GM23338 (cell line): ENCODE results near the gene DAZAP1. TPM values are rescaled to one million over a fixed set of nuclear protein-coding genes. Genes with fewer than 3 reads are reported as not detected.

ENCODE experiments used
- ATAC-seq: fragments of 200-7000 bp; cut with Tn5 transposase; 3 replicates; pipeline ENCODE4 v1.9.1; 2020
- DNase-seq: peaks from one replicate; pipeline ENCODE4 v3.0.0-alpha.2; 2015; ENCODE audit warnings: low spot score
- H2AFZ ChIP-seq: fragments of 200-600 bp; sonication (generic); 2 replicates; pipeline ENCODE4 v1.8.0; 2016; ENCODE audit warnings: antibody characterized with exemption, mild to moderate bottlenecking, moderate library complexity
- H3F3A ChIP-seq: fragments of 200-600 bp; sonication (generic); replicated peaks from 2 replicates; pipeline ENCODE4 v1.8.0; 2017; ENCODE audit warnings: antibody characterized with exemption, mixed run types, low read depth
- H3K27ac ChIP-seq: fragments of 200-600 bp; sonication (generic); 2 replicates; pipeline ENCODE4 v1.6.1; 2016; ENCODE audit warnings: low read depth
- H3K27me3 ChIP-seq: fragments of 200-600 bp; sonication (generic); 2 replicates; pipeline ENCODE4 v1.8.0; 2016; ENCODE audit warnings: mild to moderate bottlenecking, mixed run types, moderate library complexity; ENCODE audit not compliant: insufficient read depth
- H3K36me3 ChIP-seq: fragments of 200-600 bp; sonication (generic); 2 replicates; pipeline ENCODE4 v1.8.0; 2016; ENCODE audit warnings: mild to moderate bottlenecking; ENCODE audit not compliant: insufficient read depth
- H3K4me1 ChIP-seq: fragments of 200-600 bp; sonication (generic); 2 replicates; pipeline ENCODE4 v1.8.0; 2016; ENCODE audit warnings: mild to moderate bottlenecking, moderate library complexity; ENCODE audit not compliant: insufficient read depth
- H3K4me2 ChIP-seq: fragments of 200-600 bp; sonication (generic); 2 replicates; pipeline ENCODE4 v1.7.1; 2017; ENCODE audit warnings: mixed run types
- H3K4me3 ChIP-seq: fragments of 200-600 bp; sonication (generic); 2 replicates; pipeline ENCODE4 v1.6.1; 2016; ENCODE audit warnings: mixed run types
- H3K79me2 ChIP-seq: fragments of 200-600 bp; sonication (generic); replicated peaks from 2 replicates; pipeline ENCODE4 v1.8.0; 2017; ENCODE audit warnings: mild to moderate bottlenecking; ENCODE audit not compliant: insufficient read depth
- H3K9me2 ChIP-seq: fragments of 200-600 bp; sonication (generic); 2 replicates; pipeline ENCODE4 v1.8.0; 2017; ENCODE audit not compliant: insufficient read depth
- H4K20me1 ChIP-seq: fragments of 200-600 bp; sonication (generic); replicated peaks from 2 replicates; pipeline ENCODE4 v1.8.0; 2017; ENCODE audit warnings: mild to moderate bottlenecking; ENCODE audit not compliant: insufficient read depth
- H3K27ac Mint-ChIP-seq: 2 replicates; pipeline ENCODE4 v1.8.0; 2020; ENCODE audit warnings: inconsistent platforms, mild to moderate bottlenecking, moderate library complexity, mixed read lengths
- H3K27me3 Mint-ChIP-seq: 3 replicates; pipeline ENCODE4 v1.8.0; 2022; ENCODE audit warnings: low read depth, mild to moderate bottlenecking, moderate library complexity, mixed read lengths, inconsistent platforms; ENCODE audit not compliant: insufficient read depth, poor library complexity
- H3K36me3 Mint-ChIP-seq: 3 replicates; pipeline ENCODE4 v1.8.0; 2021; ENCODE audit warnings: low read depth, mild to moderate bottlenecking, inconsistent platforms, moderate library complexity, mixed read lengths
- H3K4me1 Mint-ChIP-seq: 3 replicates; pipeline ENCODE4 v1.8.0; 2020; ENCODE audit warnings: mild to moderate bottlenecking, inconsistent platforms, mixed read lengths
- H3K4me3 Mint-ChIP-seq: 3 replicates; pipeline ENCODE4 v1.8.0; 2021; ENCODE audit warnings: moderate library complexity, mild to moderate bottlenecking, inconsistent platforms, mixed read lengths
- H3K9me3 Mint-ChIP-seq: 3 replicates; pipeline ENCODE4 v1.8.0; 2020; ENCODE audit warnings: moderate library complexity, mild to moderate bottlenecking, inconsistent platforms, mixed read lengths
- CREB1 ChIP-seq: fragments of 250-450 bp; sonication (Bioruptor Pico); IDR thresholded peaks from 2 replicates; pipeline ENCODE4 v1.5.0; 2020; ENCODE audit warnings: low read depth, mild to moderate bottlenecking, moderate library complexity
- CTCF ChIP-seq, 2 experiments: fragments of 200-600 bp in 1 of 2; sonication (generic) in 1 of 2; conservative IDR thresholded peaks; 2 replicates each; pipeline versions ENCODE4 v1.5.1 to v1.6.1; 2016 to 2017; ENCODE audit warnings: antibody characterized with exemption in 2 of 2, low read depth in 2 of 2, mild to moderate bottlenecking in 2 of 2, moderate library complexity in 1 of 2
- EZH2 ChIP-seq: fragments of 200-600 bp; sonication (generic); IDR thresholded peaks from one replicate; pipeline ENCODE4 v1.8.0; 2017; ENCODE audit warnings: antibody characterized with exemption, mild to moderate bottlenecking, low read depth; ENCODE audit not compliant: unreplicated experiment
- EZH2phosphoT487 ChIP-seq: fragments of 200-600 bp; sonication (generic); IDR thresholded peaks from one replicate; pipeline ENCODE4 v1.8.1; 2018; ENCODE audit warnings: antibody characterized with exemption; ENCODE audit not compliant: unreplicated experiment
- JUNB ChIP-seq: IDR thresholded peaks from one replicate; pipeline ENCODE4 v1.6.1; 2016; ENCODE audit warnings: antibody characterized with exemption; ENCODE audit not compliant: unreplicated experiment
- NANOG ChIP-seq: IDR thresholded peaks from 2 replicates; pipeline ENCODE4 v1.6.1; 2016; ENCODE audit warnings: antibody characterized with exemption, borderline replicate concordance
- POLR2AphosphoS5 ChIP-seq: IDR thresholded peaks from 2 replicates; pipeline ENCODE4 v1.6.1; 2016; ENCODE audit warnings: antibody characterized with exemption, low read depth
- STAT1 ChIP-seq: IDR thresholded peaks from one replicate; pipeline ENCODE4 v1.6.1; 2016; ENCODE audit warnings: antibody characterized with exemption; ENCODE audit not compliant: unreplicated experiment
- ZNF114 ChIP-seq: fragments of 250-450 bp; sonication (Bioruptor Pico); IDR thresholded peaks from 2 replicates; pipeline ENCODE4 v1.5.0; 2020; ENCODE audit warnings: mild to moderate bottlenecking, moderate library complexity
- ZNF331 ChIP-seq: fragments of 250-450 bp; sonication (Bioruptor Pico); IDR thresholded peaks from 2 replicates; pipeline ENCODE4 v1.5.0; 2020; ENCODE audit warnings: low read depth, mild to moderate bottlenecking, moderate library complexity
- ZNF462 ChIP-seq: fragments of 250-450 bp; sonication (Bioruptor Pico); IDR thresholded peaks from 2 replicates; pipeline ENCODE4 v1.5.0; 2020; ENCODE audit warnings: mild to moderate bottlenecking, moderate library complexity
- polyA plus RNA-seq: library from polyadenylated mRNA; unstranded; fragments of >200 nt; fragmentation: Nextera tagmentation; extraction: Ambion mirVana; gene quantifications from 2 replicates; pipeline ENCODE4 v1.2.1, GENCODE V29; 2016
- total RNA-seq: library from RNA; depleted of rRNA; stranded (reverse); fragments of >200 nt; shearing (Covaris generic); gene quantifications from 2 replicates; pipeline ENCODE4 v1.2.3, GENCODE V29; 2014
- TF ChIP-seq, protein P1 (sequence below): IDR thresholded peaks from one replicate; pipeline ENCODE4 v1.6.1; 2018; ENCODE audit warnings: antibody characterized with exemption; ENCODE audit not compliant: unreplicated experiment
- TF ChIP-seq, protein P2 (sequence below): IDR thresholded peaks from 2 replicates; pipeline ENCODE4 v1.6.1; 2016; ENCODE audit warnings: antibody characterized with exemption

DAZAP1 gene
- total and polyA plus RNA-seq, 2 experiments from 2014 or later: 44.1 to 194 TPM

DNA sequence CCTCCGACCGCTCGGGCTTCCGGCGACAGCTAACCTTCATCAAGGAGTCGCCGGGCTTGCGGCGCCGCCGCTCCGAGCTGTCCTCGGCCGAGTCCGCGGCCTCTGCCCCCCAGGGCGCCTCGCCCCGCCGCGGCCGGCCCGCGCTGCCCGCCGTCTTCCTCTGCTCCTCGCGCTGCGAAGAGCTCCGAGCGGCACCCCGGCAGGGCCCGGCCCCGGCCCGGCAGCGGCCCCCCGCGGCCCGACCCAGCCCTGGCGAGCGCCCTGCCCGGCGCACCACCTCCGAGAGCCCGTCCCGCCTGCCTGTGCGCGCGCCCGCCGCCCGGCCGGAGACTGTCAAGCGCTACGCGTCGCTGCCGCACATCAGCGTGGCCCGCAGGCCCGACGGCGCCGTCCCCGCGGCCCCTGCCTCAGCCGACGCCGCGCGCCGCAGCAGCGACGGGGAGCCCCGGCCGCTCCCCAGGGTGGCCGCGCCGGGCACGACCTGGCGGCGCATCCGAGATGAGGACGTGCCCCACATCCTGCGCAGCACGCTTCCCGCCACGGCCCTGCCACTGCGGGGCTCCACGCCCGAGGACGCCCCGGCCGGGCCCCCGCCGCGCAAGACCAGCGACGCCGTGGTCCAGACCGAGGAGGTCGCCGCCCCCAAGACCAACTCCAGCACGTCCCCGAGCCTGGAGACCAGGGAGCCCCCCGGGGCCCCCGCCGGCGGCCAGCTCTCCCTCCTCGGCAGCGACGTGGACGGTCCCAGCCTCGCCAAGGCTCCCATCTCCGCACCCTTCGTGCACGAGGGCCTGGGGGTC, 62.1 kb downstream of the DAZAP1 start:
- peaks cover 21% of the 10 kb centered on the region for H3F3A ChIP-seq
- peaks cover 86% of the 10 kb centered on the region for H3K27me3 ChIP-seq
- H3K27ac ChIP-seq: no peak overlapping the region
- no peak overlapping the region for H3K27ac Mint-ChIP-seq
- peaks cover 6% of the 10 kb centered on the region; the same call in 2 of the 3 replicates for H3K4me1 Mint-ChIP-seq
- H4K20me1 ChIP-seq: peaks cover 11% of the 10 kb centered on the region; the same call in 1 of the 2 replicates
- H3K4me3 ChIP-seq: peak overlapping the region; percentile 63
- TF ChIP-seq STAT1 (no peak), JUNB (no peak), ZNF331 (CRISPR knock-in tag) (no peak), EZH2 (no peak), POLR2AphosphoS5 (no peak), CTCF (conservative IDR thresholded peaks at IDR 0.05; ENCODE audit: low read depth in 2 of 2) (no peak), NANOG (no peak), ZNF462 (CRISPR knock-in tag) (no peak), CREB1 (CRISPR knock-in tag) (no peak), EZH2phosphoT487 (no peak), ZNF114 (CRISPR knock-in tag) (no peak)
- TF ChIP-seq, protein P1, sequence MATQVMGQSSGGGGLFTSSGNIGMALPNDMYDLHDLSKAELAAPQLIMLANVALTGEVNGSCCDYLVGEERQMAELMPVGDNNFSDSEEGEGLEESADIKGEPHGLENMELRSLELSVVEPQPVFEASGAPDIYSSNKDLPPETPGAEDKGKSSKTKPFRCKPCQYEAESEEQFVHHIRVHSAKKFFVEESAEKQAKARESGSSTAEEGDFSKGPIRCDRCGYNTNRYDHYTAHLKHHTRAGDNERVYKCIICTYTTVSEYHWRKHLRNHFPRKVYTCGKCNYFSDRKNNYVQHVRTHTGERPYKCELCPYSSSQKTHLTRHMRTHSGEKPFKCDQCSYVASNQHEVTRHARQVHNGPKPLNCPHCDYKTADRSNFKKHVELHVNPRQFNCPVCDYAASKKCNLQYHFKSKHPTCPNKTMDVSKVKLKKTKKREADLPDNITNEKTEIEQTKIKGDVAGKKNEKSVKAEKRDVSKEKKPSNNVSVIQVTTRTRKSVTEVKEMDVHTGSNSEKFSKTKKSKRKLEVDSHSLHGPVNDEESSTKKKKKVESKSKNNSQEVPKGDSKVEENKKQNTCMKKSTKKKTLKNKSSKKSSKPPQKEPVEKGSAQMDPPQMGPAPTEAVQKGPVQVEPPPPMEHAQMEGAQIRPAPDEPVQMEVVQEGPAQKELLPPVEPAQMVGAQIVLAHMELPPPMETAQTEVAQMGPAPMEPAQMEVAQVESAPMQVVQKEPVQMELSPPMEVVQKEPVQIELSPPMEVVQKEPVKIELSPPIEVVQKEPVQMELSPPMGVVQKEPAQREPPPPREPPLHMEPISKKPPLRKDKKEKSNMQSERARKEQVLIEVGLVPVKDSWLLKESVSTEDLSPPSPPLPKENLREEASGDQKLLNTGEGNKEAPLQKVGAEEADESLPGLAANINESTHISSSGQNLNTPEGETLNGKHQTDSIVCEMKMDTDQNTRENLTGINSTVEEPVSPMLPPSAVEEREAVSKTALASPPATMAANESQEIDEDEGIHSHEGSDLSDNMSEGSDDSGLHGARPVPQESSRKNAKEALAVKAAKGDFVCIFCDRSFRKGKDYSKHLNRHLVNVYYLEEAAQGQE: no peak
- TF ChIP-seq, protein P2, sequence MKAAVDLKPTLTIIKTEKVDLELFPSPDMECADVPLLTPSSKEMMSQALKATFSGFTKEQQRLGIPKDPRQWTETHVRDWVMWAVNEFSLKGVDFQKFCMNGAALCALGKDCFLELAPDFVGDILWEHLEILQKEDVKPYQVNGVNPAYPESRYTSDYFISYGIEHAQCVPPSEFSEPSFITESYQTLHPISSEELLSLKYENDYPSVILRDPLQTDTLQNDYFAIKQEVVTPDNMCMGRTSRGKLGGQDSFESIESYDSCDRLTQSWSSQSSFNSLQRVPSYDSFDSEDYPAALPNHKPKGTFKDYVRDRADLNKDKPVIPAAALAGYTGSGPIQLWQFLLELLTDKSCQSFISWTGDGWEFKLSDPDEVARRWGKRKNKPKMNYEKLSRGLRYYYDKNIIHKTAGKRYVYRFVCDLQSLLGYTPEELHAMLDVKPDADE: no peak
- ATAC-seq (no peak), DNase-seq (no peak)
- no peaks in the 10 kb centered on the region; the same call in 2 of the 3 replicates for H3K36me3 Mint-ChIP-seq
- H3K36me3 ChIP-seq: no peaks in the 10 kb centered on the region
- no peak overlapping the region for H2AFZ ChIP-seq
- 0 out of 3 replicates have a peak, but pooled peaks cover 3% of the 10 kb centered on the region for H3K9me3 Mint-ChIP-seq
- peaks cover 6% of the 10 kb centered on the region; the same call in 1 of the 2 replicates for H3K4me1 ChIP-seq
- H3K9me2 ChIP-seq: no peaks in the 10 kb centered on the region
- H3K4me2 ChIP-seq: peak overlapping the region; percentile 89
- H3K4me3 Mint-ChIP-seq: no peak overlapping the region
- H3K27me3 Mint-ChIP-seq: peaks cover 63% of the 10 kb centered on the region
- H3K79me2 ChIP-seq: no peaks in the 10 kb centered on the region
